ENCODE measurements around the gene CST3.

The CST3 gene

GRCh38 chr20:23606652-23607049 is 31.1 kb downstream of the CST3 start:
- TF ChIP-seq SIN3A (IDR thresholded peaks at IDR 0.05; ENCODE audit: borderline replicate concordance, insufficient read depth, low read length) = no peak
- TF ChIP-seq POLR2AphosphoS5 (IDR thresholded peaks at IDR 0.05; ENCODE audit: low read depth, low read length) = no peak
- no peak for TF ChIP-seq REST (IDR thresholded peaks at IDR 0.05; ENCODE audit: insufficient read depth in 1 of 2, low read depth in 2 of 2, low read length in 2 of 2)
- TF ChIP-seq TAF1 (IDR thresholded peaks at IDR 0.05; ENCODE audit: borderline replicate concordance, insufficient read depth, low read length) = no peak
- no peak for TF ChIP-seq FOXP2 (optimal IDR thresholded peaks at IDR 0.05; ENCODE audit: borderline replicate concordance, extremely low read depth, extremely low read length, insufficient read depth)

GRCh38 chr20:23605867-23606651 is 31.7 kb downstream of the CST3 start, which contains the start of gene CST9:
TSS of gene CST9 (minus strand) at chr20:23605917. CDS start at chr20:23605864, 53 bp downstream.
- TF ChIP-seq POLR2AphosphoS5 (IDR thresholded peaks at IDR 0.05; ENCODE audit: low read depth, low read length) = no peak
- no peak for TF ChIP-seq TAF1 (IDR thresholded peaks at IDR 0.05; ENCODE audit: borderline replicate concordance, insufficient read depth, low read length)
- TF ChIP-seq REST (IDR thresholded peaks at IDR 0.05; ENCODE audit: insufficient read depth in 1 of 2, low read depth in 2 of 2, low read length in 2 of 2) = no peak
- TF ChIP-seq FOXP2 (optimal IDR thresholded peaks at IDR 0.05; ENCODE audit: borderline replicate concordance, extremely low read depth, extremely low read length, insufficient read depth) = no peak
- TF ChIP-seq SIN3A (IDR thresholded peaks at IDR 0.05; ENCODE audit: borderline replicate concordance, insufficient read depth, low read length) = no peak

GRCh38 chr20:23604306-23604705 is 33.4 kb downstream of the CST3 start:
- no peak for TF ChIP-seq POLR2AphosphoS5 (IDR thresholded peaks at IDR 0.05; ENCODE audit: low read depth, low read length)
- TF ChIP-seq REST (IDR thresholded peaks at IDR 0.05; ENCODE audit: insufficient read depth in 1 of 2, low read depth in 2 of 2, low read length in 2 of 2) = no peak

GRCh38 chr20:23603321-23603720 is 34.4 kb downstream of the CST3 start:
- TF ChIP-seq TAF1 (IDR thresholded peaks at IDR 0.05; ENCODE audit: borderline replicate concordance, insufficient read depth, low read length) (no peak), REST (IDR thresholded peaks at IDR 0.05; ENCODE audit: insufficient read depth in 1 of 2, low read depth in 2 of 2, low read length in 2 of 2) (no peak), SIN3A (IDR thresholded peaks at IDR 0.05; ENCODE audit: borderline replicate concordance, insufficient read depth, low read length) (no peak), FOXP2 (optimal IDR thresholded peaks at IDR 0.05; ENCODE audit: borderline replicate concordance, extremely low read depth, extremely low read length, insufficient read depth) (no peak), POLR2AphosphoS5 (IDR thresholded peaks at IDR 0.05; ENCODE audit: low read depth, low read length) (no peak)

Measured in PFSK-1 (cell line).